ENCODE results near the gene IGSF8.

DNA sequence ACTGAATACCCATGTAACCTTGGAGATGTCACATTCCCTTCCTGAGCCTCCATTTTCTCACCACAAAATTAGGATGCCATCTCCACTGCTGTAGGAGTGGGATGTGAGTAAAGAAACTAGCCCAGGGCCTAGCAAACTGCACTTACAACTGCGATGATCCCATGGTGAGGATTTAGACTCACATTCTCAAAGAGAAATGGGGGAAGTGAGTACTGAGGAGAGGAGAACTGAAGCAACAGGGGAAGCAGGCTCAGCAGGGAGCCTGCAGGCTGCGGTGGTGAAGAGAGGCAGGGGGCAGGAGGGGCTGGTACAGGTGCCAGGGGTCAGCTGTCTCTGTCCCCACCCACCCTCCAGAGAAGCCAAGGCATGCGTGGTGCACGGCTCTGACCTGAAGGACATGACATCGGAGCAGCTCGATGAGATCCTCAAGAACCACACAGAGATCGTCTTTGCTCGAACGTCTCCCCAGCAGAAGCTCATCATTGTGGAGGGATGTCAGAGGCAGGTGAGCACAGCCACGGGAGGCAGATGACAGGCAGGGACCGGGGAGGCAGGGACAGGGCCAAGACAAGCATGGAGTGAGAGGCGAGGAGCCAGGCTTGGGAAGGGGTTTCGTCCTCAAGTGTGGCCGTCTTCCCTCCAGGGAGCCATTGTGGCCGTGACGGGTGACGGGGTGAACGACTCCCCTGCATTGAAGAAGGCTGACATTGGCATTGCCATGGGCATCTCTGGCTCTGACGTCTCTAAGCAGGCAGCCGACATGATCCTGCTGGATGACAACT, 36.6 kb upstream of the IGSF8 start:
- TF ChIP-seq CTCF (IDR thresholded peaks at IDR 0.05) = no peak
- no peak for TF ChIP-seq POLR2A (IDR thresholded peaks at IDR 0.05)

Data from sigmoid colon (tissue), 3 donors.